Suprapubic skin (tissue), 3 donors: ENCODE measurements around the gene CCNI2.

Experiments used
- CTCF ChIP-seq, 2 donors: fragments of 200-600 bp in 1 of 2; fragments of 450-650 bp in 1 of 2; sonication (generic) in 1 of 2; IDR thresholded peaks; one replicate each; pipeline ENCODE4 v1.5.1; 2016 to 2019; ENCODE audit warnings: antibody characterized with exemption in 2 of 2, mild to moderate bottlenecking in 1 of 2, moderate library complexity in 1 of 2
- POLR2AphosphoS5 ChIP-seq, 3 donors: sonication (generic); formaldehyde crosslinking; IDR thresholded peaks; one replicate each; pipeline ENCODE4 v1.6.1; 2017; ENCODE audit warnings: antibody characterized with exemption in 3 of 3

- TF ChIP-seq CTCF (IDR thresholded peaks at IDR 0.05) (no peak), POLR2AphosphoS5 (IDR thresholded peaks at IDR 0.05) (no peak)
These were observed 26.6 kb downstream of the CCNI2 start for GRCh38 chr5:132773601-132774355.
